ENCODE measurements around the gene TTC7B.

The TTC7B gene

DNA sequence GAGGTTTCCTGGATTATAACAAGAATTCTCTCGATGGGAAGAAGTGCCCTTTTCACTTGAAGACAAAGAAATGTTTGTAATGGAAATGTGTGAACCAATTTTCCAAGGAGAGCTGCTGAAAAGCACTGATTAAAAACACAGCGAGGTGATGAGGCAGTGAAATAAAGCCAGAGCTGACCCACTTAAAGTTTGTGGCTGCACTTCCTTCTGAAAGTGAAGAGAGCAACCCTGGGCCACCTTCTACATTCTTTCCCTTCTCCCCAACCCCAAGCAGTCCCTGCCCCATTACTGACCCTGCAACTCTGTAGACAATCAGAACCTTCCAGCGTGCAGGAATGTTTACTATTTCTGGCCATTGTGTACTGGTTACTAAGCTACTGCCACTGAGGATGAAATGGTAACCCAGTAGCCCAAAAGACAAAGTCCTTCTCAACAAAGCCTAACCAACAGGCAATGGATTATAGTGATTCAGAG, 173.9 kb downstream of the TTC7B start:
- no peak for FAIRE-seq

DNA sequence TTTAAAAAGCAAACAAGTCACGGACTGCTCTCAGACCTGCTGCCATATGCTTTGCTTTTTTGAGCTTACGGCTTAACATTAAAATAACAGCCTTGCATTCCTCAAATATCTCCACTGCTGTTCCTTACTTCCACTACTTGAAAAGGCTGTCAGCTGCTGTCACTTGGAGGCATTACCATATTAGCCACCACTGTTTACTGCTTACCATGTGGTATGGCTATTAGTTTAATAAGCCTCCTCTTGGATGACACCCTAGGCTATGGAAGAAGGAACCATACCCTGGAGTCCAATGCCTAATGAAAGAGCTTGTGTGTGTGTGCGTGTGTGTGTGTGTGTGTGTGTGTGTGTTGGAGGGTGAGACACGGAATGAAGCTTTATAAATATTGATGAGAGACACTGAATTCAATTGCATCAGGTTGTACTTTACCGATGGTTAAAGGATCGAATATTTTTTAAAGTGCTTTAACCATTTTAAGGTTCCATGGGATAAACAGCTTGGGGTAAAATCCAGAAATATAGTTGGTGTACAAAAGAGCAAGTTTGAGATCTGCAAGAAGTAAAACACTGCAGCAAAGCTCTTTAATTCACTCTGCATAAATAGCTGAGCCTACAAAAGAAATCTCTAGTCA, 174.5 kb downstream of the TTC7B start:
- no peak for FAIRE-seq

DNA sequence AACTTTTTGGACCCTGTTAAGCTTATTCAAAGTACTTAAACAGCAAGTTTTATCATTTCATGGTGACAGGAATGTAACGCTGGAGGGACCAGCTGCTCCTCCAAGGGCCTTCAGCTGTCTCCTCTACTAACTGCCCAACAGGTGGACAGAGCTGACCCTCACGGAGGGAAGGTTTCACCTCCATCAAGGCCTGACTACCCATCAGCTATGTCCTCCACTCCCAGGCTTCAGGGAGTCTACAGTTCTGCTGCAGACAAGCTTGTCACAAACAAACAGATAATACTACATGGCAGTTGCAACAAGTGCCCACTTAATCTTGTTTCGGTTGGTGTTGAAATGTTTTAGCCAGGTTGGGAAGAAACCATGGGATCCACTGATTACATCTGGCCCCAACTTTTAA, 175.1 kb downstream of the TTC7B start:
- no peak for FAIRE-seq

DNA sequence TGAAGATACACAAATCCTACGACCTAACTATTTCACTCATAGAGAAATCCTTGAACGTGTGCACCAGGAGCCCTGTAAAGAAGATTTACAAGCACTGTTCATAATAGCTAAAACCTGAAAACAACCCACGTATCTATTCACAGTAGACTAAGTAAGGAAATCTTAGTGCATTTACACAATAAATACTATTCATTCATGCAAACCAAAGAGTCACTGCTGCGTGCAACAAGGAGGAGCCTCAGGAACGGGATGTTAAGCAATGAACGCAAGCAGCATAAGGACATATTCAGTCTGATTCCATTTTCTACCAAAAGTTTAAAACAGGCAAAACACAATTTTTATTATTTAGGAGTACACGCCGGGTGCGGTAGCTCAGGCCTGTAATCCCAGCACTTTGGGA, 176.6 kb downstream of the TTC7B start:
- no peak for FAIRE-seq

DNA sequence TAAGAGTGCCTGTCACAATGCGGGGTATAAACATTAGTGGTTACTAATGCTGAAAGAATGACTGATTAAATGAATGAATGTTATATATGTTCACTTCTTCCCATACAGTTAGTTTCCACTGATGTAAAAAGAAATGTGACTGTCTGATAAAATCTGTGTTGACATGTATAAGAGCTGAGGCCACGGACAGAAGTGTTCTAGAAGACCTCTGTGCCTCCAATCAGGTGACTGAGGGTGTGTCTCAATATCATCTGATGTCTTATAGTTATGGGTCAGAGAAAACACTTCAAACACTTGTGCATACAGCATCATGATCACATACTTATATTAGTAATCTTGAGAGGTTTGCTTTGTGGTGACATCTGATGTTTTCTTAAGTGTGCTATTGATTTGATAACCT, 183.4 kb downstream of the TTC7B start:
- FAIRE-seq: no peak

DNA sequence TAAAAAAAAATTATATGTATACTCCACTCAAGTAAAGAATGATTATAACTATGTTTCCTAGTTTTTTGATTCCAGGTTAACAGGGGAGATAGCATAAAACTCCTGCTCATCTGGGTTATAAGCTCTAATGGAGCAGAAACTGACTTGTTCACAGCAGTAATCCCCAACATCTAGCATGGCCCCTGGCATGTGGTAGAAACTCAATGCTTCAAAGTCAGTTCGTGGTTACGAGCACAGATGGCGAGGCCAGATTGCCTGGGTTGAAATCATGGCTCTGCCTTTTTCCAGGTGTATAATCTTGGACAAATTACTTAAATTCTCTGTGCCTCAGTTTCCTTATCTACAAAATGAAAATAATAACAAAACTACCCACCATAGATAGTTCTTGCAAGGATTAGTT, 183.8 kb downstream of the TTC7B start:
- no peak for FAIRE-seq

DNA sequence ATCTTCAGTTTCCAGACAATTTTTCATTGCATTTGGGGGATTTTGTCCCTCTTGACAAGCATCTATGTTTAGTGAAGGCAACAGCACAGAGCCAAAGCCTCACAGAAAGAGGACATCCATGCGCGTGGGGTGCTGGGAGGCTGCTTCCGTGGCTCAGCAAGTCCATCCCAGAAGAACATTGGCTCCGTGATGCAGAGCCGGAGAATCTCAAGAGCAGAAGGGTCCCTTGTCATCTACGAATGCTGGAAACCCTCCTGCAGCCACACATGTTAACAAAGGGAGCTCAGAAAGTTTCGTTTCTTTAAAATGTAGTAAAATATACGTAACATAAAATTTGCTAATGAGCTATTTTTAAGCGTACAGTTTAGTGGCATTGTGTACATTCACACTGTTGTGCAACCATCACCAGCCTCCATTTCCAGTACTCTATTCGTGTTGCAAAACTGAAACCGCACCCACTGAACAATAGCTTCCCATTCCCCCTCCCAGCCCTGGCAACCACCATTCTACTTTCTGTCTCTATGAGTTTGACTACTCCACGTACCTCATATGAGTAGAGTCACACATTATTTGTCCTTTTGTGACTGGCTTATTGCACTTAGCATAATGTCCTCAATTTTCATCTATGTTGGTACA, 185.9 kb downstream of the TTC7B start:
- no peak for FAIRE-seq

DNA sequence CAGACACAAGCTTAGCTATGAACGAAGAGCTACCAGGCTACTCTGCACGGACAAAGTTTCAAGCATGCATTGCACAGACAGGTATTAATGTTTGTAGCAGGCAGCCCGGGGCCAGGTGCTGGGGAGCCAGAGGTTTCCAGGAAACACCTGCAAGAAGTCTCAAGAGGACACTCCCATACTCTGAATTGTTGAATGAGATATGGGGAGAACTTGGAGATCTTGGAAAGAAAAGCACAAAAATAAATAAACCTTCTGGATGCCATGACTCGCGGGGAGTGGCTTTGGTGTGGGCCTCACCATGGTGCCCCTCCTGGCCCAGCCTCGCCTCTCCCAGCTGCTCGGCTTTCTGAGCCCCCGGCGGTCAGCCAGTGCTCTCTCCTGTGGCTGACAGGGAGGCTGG, 186.8 kb downstream of the TTC7B start:
- no peak for FAIRE-seq

DNA sequence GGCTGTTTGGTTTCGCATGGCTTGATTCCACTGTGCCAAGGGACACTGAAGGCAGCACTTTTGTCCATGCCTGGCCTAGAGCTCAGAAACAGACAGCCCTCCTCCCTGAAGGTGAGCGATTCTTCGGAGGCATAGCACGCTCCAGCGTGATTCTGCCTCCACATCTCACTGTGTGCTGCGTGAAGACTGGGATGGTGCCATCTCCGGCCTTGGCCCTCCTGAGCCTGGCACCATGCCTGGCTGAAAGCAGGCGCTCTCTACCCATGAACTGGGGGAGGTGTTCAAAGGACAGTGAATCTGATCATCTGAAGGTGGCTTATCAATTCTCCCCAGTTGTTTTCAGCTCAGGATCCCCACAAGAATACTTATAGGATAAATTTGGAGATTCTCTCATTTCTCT, 187.4 kb downstream of the TTC7B start:
- no peak for FAIRE-seq

DNA sequence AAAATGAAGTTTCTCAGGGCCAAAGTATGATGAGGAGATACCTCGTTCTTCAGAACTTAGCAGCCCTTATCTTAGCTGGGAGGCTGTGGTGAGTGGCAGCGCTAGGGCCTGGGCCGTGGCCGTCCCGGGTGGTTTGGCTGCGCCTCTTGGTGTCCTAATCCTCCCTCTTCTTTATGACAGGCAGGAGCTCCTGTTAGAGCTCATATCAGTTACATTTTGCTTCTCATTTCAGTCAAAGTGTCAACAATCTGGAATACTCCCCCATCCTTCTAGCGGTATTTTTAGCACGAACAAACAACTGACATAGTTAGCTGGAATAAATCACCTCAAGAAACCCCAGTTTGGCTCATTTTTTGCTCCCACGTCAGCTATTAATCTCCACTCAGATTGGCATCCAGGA, 188.8 kb downstream of the TTC7B start:
- no peak for FAIRE-seq

DNA sequence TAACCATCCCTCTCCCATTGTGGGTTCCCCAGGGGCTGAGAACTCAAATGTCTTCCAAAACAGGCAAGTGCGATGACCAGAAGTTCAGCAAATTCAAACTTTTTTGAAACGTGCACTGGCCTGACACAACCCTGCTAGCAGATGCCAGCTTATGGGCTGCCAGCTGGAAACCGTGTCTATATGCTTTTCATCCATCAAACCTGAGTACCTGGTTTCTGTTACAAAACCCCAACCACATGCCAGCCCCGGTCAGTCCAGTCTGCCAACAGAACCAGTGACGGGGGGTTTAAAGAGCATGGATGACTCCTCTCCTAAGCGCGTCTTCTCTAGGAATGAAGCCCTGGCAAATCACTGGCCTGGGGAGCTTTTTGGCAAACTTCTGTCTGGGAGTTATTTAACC, 189.7 kb downstream of the TTC7B start:
- FAIRE-seq: no peak

DNA sequence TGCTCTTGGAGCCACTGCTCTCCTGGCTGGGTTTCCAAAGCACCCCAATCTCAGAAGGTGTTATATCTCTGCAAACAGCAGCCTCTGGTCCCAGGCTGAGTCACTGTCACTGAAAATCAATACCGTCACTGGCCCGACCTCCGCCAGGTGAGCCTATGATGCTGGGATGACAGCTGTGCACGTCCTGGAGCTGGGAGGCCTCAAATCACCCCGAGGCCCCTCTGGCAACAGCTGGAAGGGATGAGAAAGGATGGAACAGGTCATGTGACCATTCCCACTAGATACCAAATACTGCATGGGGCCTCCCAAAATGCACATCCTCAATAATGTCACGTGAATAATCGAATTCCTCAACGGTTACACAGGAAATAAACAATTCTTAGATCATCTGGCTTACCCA, 190.8 kb downstream of the TTC7B start:
- FAIRE-seq: no peak

DNA sequence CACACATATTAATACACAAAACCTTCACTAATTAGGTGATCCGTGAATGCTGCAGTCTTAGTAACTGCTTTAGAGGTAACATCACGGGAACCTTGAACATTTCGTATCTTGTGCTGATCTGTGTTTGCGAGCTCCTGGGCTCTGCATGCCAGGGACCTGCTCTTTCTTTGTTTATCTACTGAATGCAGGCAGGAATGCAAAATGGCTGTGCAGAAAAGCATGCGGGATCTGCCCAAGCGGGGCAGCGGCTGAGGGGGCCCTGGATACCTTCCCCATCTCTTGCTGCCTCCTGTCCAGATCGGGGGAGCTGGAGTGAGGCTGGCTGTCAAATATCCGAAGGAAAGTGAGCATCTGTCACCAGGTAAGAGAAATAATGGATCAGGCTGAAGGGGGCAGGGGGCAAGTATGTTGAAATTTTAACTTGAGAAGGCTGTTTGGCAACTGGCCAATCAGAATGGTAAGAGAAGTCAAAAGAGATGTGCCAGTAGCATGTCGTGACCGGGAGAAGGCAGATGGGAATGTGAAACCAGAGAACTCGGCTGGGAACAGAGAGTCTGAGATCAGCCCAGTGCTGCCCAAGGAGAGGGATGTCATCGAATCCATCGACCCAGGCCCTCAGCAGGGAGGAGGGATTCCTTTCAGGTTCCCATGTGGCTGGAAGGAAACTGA, 191.4 kb downstream of the TTC7B start:
- FAIRE-seq: no peak

DNA sequence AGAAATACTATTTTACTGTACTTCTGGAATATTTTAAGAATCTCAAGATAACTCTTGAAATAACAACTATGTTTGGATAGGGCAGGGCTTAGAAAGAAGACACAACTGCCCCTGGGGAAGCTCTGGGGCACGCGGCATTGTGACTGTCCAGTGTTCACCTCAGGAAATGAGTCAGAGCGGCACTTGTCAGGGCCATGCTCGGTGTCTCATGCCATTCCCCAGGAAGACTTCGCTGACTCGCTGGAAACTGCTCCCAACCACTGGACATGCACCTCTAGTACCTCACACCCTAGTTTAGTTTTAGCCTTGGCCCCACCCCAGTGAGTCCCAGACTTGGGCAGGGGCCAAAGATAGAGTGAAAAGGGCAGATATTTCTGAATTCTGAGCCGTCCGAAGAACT, 192.0 kb downstream of the TTC7B start:
- no peak for FAIRE-seq

DNA sequence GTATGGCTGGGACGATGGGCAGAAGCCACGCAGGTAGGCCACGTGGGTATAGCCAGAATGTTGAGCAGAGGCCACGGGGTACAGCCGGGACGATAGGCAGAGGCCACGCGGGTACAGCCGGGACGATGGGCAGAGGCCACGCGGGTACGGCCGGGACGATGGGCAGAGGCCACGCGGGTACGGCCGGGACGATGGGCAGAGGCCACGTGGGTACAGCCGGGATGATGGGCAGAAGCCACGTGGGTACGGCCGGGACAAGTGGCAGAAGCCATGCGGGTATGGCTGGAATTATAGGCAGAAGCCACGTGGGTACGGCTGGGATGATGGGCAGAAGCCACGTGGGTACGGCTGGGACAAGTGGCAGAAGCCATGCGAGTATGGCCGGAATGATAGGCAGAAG, 195.0 kb downstream of the TTC7B start:
- FAIRE-seq: no peak

DNA sequence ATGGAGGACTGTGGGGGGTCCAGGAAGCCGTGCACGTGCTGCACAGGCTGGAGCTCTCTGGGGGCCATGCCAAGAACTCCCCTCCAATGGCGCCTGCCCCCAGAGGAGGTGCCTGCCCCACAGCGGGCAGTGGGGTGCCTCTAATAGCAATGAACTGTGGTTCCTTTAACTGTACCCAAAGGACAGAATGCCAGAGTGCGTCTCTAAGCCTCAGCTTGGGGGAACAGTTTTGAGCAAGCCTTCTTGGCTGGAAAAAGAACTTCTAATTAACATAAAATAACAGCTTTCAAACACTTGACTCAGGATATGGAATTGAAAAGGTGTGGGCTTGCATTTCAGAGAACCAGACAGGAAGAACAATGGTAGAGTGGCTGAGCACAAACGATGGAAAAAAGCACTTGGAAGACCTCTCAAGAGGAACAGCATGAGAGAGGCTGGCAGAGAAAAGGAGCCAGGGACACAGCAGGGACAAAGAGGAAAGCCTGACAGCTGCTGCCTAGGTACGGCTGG, 195.6 kb downstream of the TTC7B start:
- no peak for FAIRE-seq

DNA sequence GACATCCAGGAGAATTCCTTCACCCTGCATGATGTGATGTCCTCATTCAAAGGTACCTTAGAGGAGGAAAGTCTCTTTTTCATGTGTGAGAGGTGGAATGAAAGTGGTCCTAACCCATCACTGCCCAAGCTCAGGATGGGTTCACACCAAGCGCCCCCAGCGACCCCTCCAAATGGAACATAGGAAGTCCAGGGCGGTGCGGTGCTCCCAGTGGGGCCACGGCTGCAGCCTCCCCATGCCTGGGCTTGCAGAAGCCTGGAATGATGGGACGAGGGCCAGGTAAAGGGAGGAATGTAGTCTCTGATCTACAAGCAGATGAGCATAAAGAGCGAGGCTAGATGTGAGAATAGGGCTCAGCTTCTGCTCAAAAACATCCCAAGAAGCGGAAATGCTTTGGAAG, 196.3 kb downstream of the TTC7B start:
- no peak for FAIRE-seq

DNA sequence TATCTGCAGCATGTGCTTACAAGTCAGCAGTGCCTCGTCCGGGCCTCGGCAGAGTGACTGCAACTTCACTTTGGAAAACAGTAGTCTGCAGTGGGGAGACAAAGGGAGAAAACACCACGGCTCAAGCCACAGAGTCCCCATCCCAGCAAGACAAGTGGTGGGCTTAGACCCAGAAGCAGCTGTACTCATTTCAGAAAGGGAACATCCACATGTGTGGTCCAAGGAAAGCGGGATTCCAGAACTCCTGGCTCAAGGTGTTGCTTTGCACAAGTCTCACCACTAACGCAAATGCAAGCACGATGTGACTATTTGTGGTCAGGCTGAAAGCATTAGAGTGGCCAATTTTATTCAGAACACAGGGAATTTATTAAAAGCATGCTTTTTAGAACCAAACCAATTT, 198.3 kb downstream of the TTC7B start:
- no peak for FAIRE-seq

DNA sequence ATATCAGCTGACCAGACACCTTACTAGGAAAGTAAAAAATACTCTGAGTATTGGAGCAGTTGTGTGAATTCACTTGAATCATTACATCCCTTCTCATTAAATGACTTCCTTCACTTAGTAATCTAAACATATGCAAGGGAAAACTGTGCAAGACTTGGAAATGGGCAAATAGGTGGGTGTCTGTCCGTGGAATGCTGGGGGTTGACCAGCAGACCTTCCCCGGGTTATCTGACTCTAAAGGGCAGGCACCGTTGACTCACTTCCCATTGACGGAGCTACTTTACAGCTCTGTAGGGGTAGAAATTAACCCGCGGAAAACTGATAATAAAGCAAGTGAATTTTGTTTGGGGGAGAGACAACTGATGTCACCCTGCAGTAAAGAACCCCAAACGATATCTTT, 199.3 kb downstream of the TTC7B start:
- FAIRE-seq: no peak

DNA sequence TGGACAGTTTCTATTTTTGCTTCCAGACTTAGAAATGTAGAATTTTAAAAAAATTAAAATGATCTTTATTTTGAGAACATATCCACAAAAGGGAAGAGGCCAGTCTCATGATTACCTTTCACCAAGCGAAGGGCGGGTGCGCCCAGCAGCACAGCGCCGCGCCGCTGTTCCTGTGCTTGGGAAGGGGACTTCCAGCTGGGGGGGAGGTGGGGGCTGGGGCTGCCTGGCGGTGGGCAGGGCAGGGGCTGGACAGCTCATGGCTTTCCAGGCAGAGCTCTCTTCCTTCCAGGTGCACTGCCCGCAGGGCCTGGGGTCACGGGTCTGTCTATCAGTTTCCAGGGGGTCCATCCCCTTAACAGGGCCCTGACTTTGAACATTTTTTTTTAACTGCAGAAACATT, 199.9 kb downstream of the TTC7B start:
- no peak for FAIRE-seq

DNA sequence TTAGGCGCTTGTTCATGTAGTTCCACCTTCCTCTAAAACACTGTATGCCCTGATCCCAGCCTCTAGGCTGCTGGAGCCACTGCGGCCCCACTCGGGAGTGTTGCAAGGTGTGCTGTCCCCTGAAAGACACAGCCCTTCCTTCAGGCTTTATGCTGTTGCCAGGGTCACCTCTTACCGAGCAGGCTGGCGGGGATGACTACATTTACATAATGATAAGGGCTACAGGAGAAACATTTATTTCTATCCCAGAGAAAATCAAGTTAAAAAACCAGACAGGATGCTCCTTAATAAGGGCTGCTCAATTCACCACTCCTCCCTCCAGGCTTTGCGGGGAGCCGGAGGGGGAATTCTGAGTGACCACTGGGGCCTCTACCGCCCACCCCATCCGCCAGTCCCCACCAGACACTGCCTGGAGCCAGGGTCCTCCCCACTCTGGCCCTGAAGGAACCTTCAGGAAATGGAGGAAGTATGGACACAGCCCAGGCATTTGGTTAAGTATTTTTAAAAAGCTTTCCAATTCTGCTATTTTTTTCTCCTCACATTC, 200.6 kb downstream of the TTC7B start:
- FAIRE-seq: no peak

DNA sequence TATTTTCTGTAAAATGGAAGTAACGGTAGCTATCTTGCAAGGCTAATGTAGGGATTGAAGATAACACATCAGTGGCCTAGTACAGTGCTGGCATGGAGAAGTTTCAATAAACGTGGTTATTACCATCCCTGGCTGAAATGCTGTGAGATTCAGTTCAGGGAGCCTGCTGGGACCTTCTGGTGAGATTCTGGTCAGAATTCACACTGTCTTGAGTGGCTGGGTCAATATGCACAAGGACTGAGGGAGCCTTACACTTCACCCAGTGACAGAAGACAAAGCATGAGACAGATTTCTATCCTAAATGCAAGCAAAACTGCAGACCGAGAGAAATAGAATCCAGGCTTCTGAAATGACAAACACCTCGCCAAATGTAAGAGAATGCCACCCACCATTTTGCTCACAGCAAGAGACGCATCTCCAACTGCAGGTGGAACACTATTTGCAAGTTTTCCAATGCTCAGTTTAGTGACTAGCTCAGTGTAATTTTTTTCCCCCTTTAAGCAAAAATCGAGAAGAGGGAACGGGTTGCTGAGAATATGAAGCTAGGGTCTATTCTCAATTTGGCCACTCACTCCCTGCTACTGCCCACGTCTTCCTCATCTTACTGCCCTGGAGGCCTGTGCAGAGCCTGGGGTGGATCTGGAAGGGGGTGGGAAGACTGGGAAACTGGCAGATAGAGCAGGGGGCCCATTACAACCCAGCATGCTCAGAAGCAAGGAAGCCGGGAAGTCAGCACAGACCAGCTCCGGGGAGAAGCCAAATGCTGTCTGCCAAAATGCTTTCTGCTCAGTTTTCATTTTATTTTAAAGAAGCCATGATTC, 201.3 kb downstream of the TTC7B start:
- no peak for FAIRE-seq

DNA sequence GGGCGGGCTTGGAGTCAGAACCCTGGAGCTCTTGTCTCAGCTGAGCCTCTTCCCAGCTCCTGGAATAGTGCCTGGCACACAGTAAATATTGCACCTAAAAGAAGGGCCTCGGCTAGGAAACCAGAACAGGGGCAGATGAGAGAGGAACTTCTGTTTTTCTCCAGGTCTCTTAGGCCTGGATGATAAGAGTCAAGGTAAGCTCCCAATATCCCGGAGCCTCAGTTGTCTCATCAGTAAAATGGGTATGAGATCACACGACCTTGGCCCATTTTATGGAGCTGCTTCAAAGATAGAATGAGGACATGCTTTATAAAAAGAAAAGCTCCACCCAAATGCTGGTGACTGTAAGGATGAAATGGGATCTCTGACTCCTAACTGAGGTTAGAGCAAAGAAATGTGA, 202.2 kb downstream of the TTC7B start:
- FAIRE-seq: no peak

Data from endometrium (tissue), 2 donors.